Thyroid gland (tissue), 4 donors: ENCODE data around the gene GRIP1. TPM values are rescaled to one million over a fixed set of nuclear protein-coding genes. Genes with fewer than 3 reads are reported as not detected.

ENCODE experiments used
- DNase-seq, 2 donors: peaks; one replicate each; pipeline ENCODE4 v3.0.0-alpha.2; 2019
- H3K27ac ChIP-seq, 3 donors: fragments of 200-600 bp; sonication (generic); 1 replicate in 2 of 3; 2 replicates in 1 of 3; pipeline ENCODE4 v1.5.1; 2016 to 2019; ENCODE audit warnings: mild to moderate bottlenecking in 1 of 3, moderate library complexity in 1 of 3
- H3K27me3 ChIP-seq: fragments of 200-600 bp; sonication (generic); one replicate; pipeline ENCODE4 v1.5.1; 2019
- H3K36me3 ChIP-seq, 2 donors: fragments of 200-600 bp; sonication (generic); one replicate each; pipeline ENCODE4 v1.5.1; 2016 to 2019
- H3K4me1 ChIP-seq, 2 donors: fragments of 200-600 bp; sonication (generic); one replicate each; pipeline ENCODE4 v1.5.1; 2017 to 2019
- H3K4me3 ChIP-seq, 3 donors: fragments of 200-600 bp; sonication (generic); replicated peaks in 1 of 3; 1 replicate in 2 of 3; 2 replicates in 1 of 3; pipeline ENCODE4 v1.5.1; 2016; ENCODE audit warnings: mild to moderate bottlenecking in 1 of 3
- H3K9me3 ChIP-seq: fragments of 200-600 bp; sonication (generic); one replicate; pipeline ENCODE4 v1.5.1; 2017
- POLR2A ChIP-seq, 2 donors: fragments of 450-650 bp; IDR thresholded peaks; one replicate each; pipeline ENCODE4 v1.6.1; 2017; ENCODE audit warnings: antibody characterized with exemption in 2 of 2, mild to moderate bottlenecking in 2 of 2, moderate library complexity in 1 of 2
- WGBS, 2 donors: methylation state at CpG; one replicate each; pipeline ENCODE4 v1.1.5; 2017; 5-methylcytosine and 5-hydroxymethylcytosine counted together
- intact Hi-C: fragments of 100-400 bp; cut with DNase I; formaldehyde crosslinking; loops from one replicate; pipeline ENCODE4 v1.15.1; 2023
- total RNA-seq, 4 donors: library from RNA; depleted of rRNA; stranded (reverse); fragments of >200 nt; gene quantifications; one replicate each; pipeline ENCODE4 v1.2.3, GENCODE V29; 2016
- TF ChIP-seq, protein P1 (sequence below), 6 experiments: fragments of 200-600 bp in 3 of 6; fragments of 450-650 bp in 3 of 6; sonication (generic) in 3 of 6; IDR thresholded peaks; one replicate each; pipeline ENCODE4 v1.5.1; 2016 to 2019; ENCODE audit warnings: antibody characterized with exemption in 6 of 6, mild to moderate bottlenecking in 2 of 6, inconsistent platforms in 1 of 6, moderate library complexity in 1 of 6

The GRIP1 gene
- total RNA-seq, 4 donors from 2014 or later: 9.9 to 21.1 (median 15.6) TPM

DNA sequence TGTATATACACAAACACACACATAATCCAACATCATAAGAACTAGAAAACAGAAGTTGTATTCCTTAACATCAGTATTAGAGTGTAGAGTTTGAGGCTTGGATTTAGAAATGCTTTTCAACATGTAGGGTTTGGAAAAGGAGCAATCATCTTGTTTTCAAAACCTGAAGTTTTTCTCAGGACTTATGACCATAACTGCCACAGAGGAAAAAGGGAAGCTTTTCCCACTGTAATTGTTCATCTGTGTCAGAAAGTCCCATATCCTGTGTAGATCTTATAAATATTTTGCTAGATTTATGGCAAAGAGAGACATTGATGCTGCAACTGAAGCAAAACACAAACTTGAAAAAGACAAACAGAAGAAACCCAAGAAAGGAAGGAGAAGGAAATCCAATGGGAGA lies 115.7 kb downstream of the GRIP1 start:
- H3K9me3 ChIP-seq: no peaks in the 10 kb centered on the region
- H3K36me3 ChIP-seq: no peaks in the 10 kb centered on the region
- intact Hi-C loops: no loop called here

DNA sequence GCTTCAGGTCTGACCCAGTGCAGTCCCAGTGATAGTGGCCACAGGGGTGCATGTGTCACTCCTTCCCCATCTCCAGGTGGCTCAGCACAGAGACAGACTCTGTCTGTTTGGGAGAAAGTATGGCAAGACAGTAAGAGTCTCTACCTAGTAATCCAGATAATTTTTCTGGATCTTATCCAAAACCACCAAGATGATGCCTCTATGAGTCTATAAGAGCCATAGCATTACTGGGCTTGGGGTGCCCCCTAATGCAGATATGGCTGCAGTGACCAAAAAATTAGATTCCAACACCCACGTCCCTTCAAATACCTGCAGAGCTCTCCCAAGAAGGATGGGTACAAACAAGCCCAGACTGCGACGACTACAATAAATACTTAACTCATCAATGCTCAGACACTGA lies 123.8 kb downstream of the GRIP1 start:
- no peak for DNase-seq
- no peaks in the 10 kb centered on the region for H3K9me3 ChIP-seq
- H3K36me3 ChIP-seq: no peaks in the 10 kb centered on the region
- no peak overlapping the region for H3K4me3 ChIP-seq
- TF ChIP-seq, protein P1, sequence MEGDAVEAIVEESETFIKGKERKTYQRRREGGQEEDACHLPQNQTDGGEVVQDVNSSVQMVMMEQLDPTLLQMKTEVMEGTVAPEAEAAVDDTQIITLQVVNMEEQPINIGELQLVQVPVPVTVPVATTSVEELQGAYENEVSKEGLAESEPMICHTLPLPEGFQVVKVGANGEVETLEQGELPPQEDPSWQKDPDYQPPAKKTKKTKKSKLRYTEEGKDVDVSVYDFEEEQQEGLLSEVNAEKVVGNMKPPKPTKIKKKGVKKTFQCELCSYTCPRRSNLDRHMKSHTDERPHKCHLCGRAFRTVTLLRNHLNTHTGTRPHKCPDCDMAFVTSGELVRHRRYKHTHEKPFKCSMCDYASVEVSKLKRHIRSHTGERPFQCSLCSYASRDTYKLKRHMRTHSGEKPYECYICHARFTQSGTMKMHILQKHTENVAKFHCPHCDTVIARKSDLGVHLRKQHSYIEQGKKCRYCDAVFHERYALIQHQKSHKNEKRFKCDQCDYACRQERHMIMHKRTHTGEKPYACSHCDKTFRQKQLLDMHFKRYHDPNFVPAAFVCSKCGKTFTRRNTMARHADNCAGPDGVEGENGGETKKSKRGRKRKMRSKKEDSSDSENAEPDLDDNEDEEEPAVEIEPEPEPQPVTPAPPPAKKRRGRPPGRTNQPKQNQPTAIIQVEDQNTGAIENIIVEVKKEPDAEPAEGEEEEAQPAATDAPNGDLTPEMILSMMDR (IDR thresholded peaks at IDR 0.05): no peak
- no peak for TF ChIP-seq POLR2A (IDR thresholded peaks at IDR 0.05)
- intact Hi-C loops: no loop called here
- 93 to 96% methylated on average over 3 of the region's 3 CpGs for WGBS, 2 donors
- no peaks in the 10 kb centered on the region for H3K27me3 ChIP-seq
- no peak overlapping the region for H3K27ac ChIP-seq
- no peaks in the 10 kb centered on the region for H3K4me1 ChIP-seq

More for the DNA sequence above, 115.7 kb downstream of the GRIP1 start:
- no peak overlapping the region for H3K4me3 ChIP-seq
- no peak overlapping the region for H3K27ac ChIP-seq
- TF ChIP-seq POLR2A (IDR thresholded peaks at IDR 0.05): no peak
- TF ChIP-seq, protein P1 (IDR thresholded peaks at IDR 0.05): no peak
- no peaks in the 10 kb centered on the region for H3K4me1 ChIP-seq
- no peak for DNase-seq
- no peaks in the 10 kb centered on the region for H3K27me3 ChIP-seq

DNA sequence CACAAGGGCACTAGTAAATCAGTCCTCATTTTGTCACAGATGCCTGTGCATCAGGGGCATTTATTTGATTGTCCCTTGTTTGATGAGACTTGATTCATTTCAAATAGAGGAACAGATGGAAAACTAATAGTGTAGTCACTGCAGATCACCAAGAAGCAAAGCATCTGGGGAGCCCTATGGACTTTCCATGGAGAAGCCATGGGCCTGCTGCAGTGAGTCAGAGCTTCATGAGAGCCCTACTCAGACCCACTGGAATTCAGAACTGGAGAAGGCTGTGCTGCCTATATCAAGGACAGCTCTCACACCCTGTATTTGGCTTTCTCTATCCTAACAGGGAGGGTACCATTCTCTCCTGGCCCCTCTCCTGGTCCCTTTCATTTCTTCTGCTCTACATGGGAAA lies 126.2 kb downstream of the GRIP1 start:
- Histone ChIP-seq H3K4me1 (no peaks in the 10 kb centered on the region), H3K4me3 (no peak overlapping the region), H3K27ac (no peak overlapping the region), H3K9me3 (no peaks in the 10 kb centered on the region), H3K27me3 (no peaks in the 10 kb centered on the region), H3K36me3 (no peaks in the 10 kb centered on the region)
- no peak for DNase-seq
- intact Hi-C loops: no loop called here
- TF ChIP-seq POLR2A (IDR thresholded peaks at IDR 0.05): no peak
- TF ChIP-seq, protein P1 (IDR thresholded peaks at IDR 0.05): no peak

DNA sequence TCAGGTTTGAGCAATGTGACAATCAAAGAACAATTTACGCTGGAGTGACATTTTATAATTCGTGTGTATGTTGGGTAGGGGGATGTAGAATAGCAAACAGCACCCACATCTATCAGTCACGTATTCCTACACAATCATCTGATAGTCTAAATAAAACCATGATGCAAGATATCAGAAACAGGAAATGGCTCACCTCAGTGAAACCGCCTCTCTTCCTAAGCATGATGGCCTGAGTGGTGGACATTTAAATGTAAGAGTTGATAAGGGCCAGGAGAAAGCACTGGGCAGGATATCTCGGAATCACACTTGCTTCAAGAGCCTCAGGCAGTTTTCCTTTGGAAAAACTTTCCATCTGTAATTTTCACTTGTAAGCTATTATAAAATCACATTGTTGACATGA lies 128.2 kb downstream of the GRIP1 start:
- intact Hi-C loops: no loop called here
- Histone ChIP-seq H3K4me1 (no peaks in the 10 kb centered on the region), H3K36me3 (no peaks in the 10 kb centered on the region), H3K9me3 (no peaks in the 10 kb centered on the region), H3K4me3 (no peak overlapping the region), H3K27ac (no peak overlapping the region), H3K27me3 (no peaks in the 10 kb centered on the region)
- no peak for DNase-seq
- 78 to 91% methylated on average over 5 of the region's 5 CpGs for WGBS, 2 donors
- TF ChIP-seq, protein P1 (IDR thresholded peaks at IDR 0.05): no peak
- TF ChIP-seq POLR2A (IDR thresholded peaks at IDR 0.05): no peak

DNA sequence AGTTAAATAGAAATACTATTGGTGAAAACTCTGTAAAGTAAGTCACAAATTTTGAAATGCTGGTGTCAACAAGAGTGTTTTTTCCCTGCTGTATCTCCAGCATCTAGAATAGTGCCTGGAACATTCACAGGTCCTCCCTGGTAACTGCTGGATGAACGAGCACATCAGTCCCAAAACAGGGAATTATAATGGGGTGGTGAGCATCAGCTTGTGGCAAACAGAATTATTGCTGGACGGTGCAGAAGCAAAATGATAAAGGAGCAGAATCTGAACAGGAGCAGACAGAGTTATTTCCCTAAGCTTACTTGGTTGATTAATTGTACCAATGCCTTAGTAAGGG lies 129.9 kb downstream of the GRIP1 start:
- Histone ChIP-seq H3K4me1 (no peaks in the 10 kb centered on the region), H3K4me3 (no peak overlapping the region), H3K27ac (no peak overlapping the region), H3K36me3 (no peaks in the 10 kb centered on the region), H3K9me3 (no peaks in the 10 kb centered on the region), H3K27me3 (no peaks in the 10 kb centered on the region)
- intact Hi-C loops: no loop called here
- DNase-seq: no peak
- WGBS, 2 donors: 59 to 78% methylated on average over 2 of the region's 2 CpGs
- TF ChIP-seq POLR2A (IDR thresholded peaks at IDR 0.05): no peak
- TF ChIP-seq, protein P1 (IDR thresholded peaks at IDR 0.05): no peak
